ENCODE data around the gene PAX8.

PAX8 gene

GRCh38 chr2:113166187-113166645, 112.5 kb downstream of the PAX8 start:
- no peak for DNase-seq (ENCODE audit: low read depth)
- H3K4me3 ChIP-seq (ENCODE audit: low read length), result no peak overlapping the region
- TF ChIP-seq CTCF (IDR thresholded peaks at IDR 0.05; ENCODE audit: insufficient read depth, low read depth, low read length, missing control alignments), result no peak
